Thoracic aorta (tissue), 2 donors: Measurements from ENCODE around the gene FGL2. TPM values are rescaled to one million over a fixed set of nuclear protein-coding genes. Genes with fewer than 3 reads are reported as not detected.
A peak's percentile ranks its signal among the peaks of the same experiment; 100 is the strongest.

Experiments
- ATAC-seq: fragments of 150-250 bp; one replicate; pipeline ENCODE4 v1.8.0; 2017; ENCODE audit warnings: low read depth; ENCODE audit not compliant: insufficient number of reproducible peaks, low FRiP score
- DNase-seq: peaks from one replicate; pipeline ENCODE4 v3.0.0-alpha.2; 2020; ENCODE audit warnings: low spot score
- H3K27ac ChIP-seq, 2 donors: fragments of 200-600 bp; sonication (generic); 1 replicate in 1 of 2; 2 replicates in 1 of 2; pipeline ENCODE4 v1.5.1; 2016; ENCODE audit warnings: mild to moderate bottlenecking in 2 of 2, moderate library complexity in 2 of 2
- H3K27me3 ChIP-seq: fragments of 200-600 bp; sonication (generic); replicated peaks from 2 replicates; pipeline ENCODE4 v1.6.0; 2016; ENCODE audit warnings: mild to moderate bottlenecking; ENCODE audit not compliant: insufficient read depth
- H3K36me3 ChIP-seq: fragments of 200-600 bp; sonication (generic); one replicate; pipeline ENCODE4 v1.5.1; 2016
- H3K4me1 ChIP-seq, 2 donors: fragments of 200-600 bp; sonication (generic); 1 replicate in 1 of 2; 2 replicates in 1 of 2; pipeline versions ENCODE4 v1.5.1 to v1.6.0; 2016; ENCODE audit warnings: low read depth in 2 of 2, mild to moderate bottlenecking in 1 of 2; ENCODE audit not compliant: control insufficient read depth in 1 of 2
- H3K4me3 ChIP-seq: fragments of 200-600 bp; sonication (generic); 2 replicates; pipeline ENCODE4 v1.5.1; 2016; ENCODE audit warnings: mild to moderate bottlenecking
- H3K9me3 ChIP-seq: fragments of 200-600 bp; sonication (generic); 2 replicates; pipeline ENCODE4 v1.5.1; 2016
- CTCF ChIP-seq: fragments of 200-600 bp; sonication (generic); IDR thresholded peaks from one replicate; pipeline ENCODE4 v1.5.1; 2019; ENCODE audit warnings: antibody characterized with exemption
- total RNA-seq, 2 donors: library from RNA; depleted of rRNA; stranded (reverse); fragments of >200 nt; gene quantifications; one replicate each; pipeline versions ENCODE4 v1.1.0 to v1.2.3, GENCODE V29; 2016

The FGL2 gene
- total RNA-seq, 2 donors from 2014 or later = 163 to 242 TPM

- H3K27me3 ChIP-seq = no peaks in the 10 kb centered on the region
- no peak for DNase-seq
- no peaks in the 10 kb centered on the region for H3K9me3 ChIP-seq
- H3K27ac ChIP-seq = peak overlapping the region; percentile 70 to 84
- H3K4me3 ChIP-seq = peak overlapping the region; percentile 93
- no peak for TF ChIP-seq CTCF
- no peaks in the 10 kb centered on the region for H3K36me3 ChIP-seq
- H3K4me1 ChIP-seq = peaks cover 5 to 31% of the 10 kb centered on the region in 2 donors
- ATAC-seq = no peak
Measured at GRCh38 chr7:77200542-77200941, 923 bp upstream of the FGL2 start.

DNA sequence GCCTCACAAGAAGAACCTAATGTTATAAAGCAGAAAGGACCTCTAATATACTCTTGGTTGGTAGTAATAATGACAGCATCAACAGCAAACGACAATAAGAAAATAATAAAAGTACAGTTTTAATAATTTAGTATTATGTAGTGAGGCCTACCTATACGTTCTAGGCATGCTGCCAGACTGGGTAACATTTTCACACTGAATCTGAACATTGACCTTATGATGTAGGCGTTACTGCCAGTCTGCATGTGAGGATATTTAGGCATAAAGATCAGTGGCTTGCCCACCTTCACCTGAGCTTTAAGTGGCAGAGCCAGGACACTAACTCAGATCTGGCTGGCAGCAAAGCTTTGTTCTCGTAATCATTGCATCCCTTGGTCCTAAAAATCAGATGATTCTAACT is 2.5 kb downstream of the FGL2 start:
- H3K36me3 ChIP-seq = no peaks in the 10 kb centered on the region
- peak overlapping the region; percentile 93 for H3K4me3 ChIP-seq
- DNase-seq (no peak), ATAC-seq (no peak)
- no peaks in the 10 kb centered on the region for H3K27me3 ChIP-seq
- no peaks in the 10 kb centered on the region for H3K9me3 ChIP-seq
- no peak for TF ChIP-seq CTCF
- H3K4me1 ChIP-seq = peaks cover 5 to 36% of the 10 kb centered on the region in 2 donors
- H3K27ac ChIP-seq = peak overlapping the region; percentile 21 to 84

- Histone ChIP-seq H3K27me3 (no peaks in the 10 kb centered on the region), H3K9me3 (no peaks in the 10 kb centered on the region), H3K4me3 (no peak overlapping the region), H3K27ac (no peak overlapping the region), H3K4me1 (peaks cover 15 to 28% of the 10 kb centered on the region in 2 donors), H3K36me3 (no peaks in the 10 kb centered on the region)
- ATAC-seq (no peak), DNase-seq (no peak)
- TF ChIP-seq CTCF = no peak
Measured at GRCh38 chr7:77188731-77189437, 10.7 kb downstream of the FGL2 start.

- Histone ChIP-seq H3K27me3 (no peaks in the 10 kb centered on the region), H3K36me3 (no peaks in the 10 kb centered on the region), H3K4me3 (no peak overlapping the region), H3K4me1 (peaks cover 21 to 32% of the 10 kb centered on the region in 2 donors), H3K27ac (peak overlapping the region in 1 of 2 donors; percentile 47), H3K9me3 (no peaks in the 10 kb centered on the region)
- DNase-seq = no peak
- TF ChIP-seq CTCF = no peak
- ATAC-seq = no peak
Measured at GRCh38 chr7:77185866-77186265, 13.8 kb downstream of the FGL2 start.

DNA sequence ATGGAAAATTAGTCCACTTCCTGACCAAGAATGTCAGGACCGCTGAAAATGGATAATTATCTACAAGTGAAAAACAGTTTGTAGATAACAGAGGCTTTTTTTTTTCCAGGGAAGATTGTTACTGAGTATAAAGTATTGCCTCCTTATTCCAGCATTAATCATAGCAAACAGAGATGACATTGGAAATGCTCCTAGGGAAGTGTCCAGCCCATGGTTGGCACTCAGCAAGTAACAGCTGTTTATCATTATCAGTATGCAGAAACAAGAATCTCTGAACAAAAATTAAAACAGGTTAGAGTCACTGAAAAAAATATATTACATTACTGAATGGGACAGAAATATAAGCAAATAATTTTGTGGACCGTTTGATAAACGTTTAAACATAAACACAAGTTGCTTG is 14.6 kb downstream of the FGL2 start:
- ATAC-seq (no peak), DNase-seq (no peak)
- Histone ChIP-seq H3K4me3 (no peak overlapping the region), H3K27me3 (no peaks in the 10 kb centered on the region), H3K9me3 (no peaks in the 10 kb centered on the region), H3K27ac (peak overlapping the region; percentile 14 to 47), H3K4me1 (peaks cover 21 to 32% of the 10 kb centered on the region in 2 donors), H3K36me3 (no peaks in the 10 kb centered on the region)
- TF ChIP-seq CTCF = no peak
